HEK293 (cell line): ENCODE measurements around the gene PARD3B.

Source experiments
- CTCF ChIA-PET: fragments of 350-600 bp; formaldehyde crosslinking; extraction: SDS; loops from one replicate; lab custom pipeline; 2021; ENCODE audit warnings: antibody characterized with exemption; lab: Yijun Ruan, JAX
- POLR2A ChIA-PET: fragments of 300-600 bp; formaldehyde crosslinking; extraction: SDS; loops from one replicate; lab custom pipeline; 2020; ENCODE audit warnings: antibody characterized with exemption, inconsistent platforms; lab: Yijun Ruan, JAX
- H3K27ac ChIP-seq: fragments of 200-500 bp; sonication (Bioruptor generic); 2 replicates; pipeline ENCODE4 v1.5.1; 2014; ENCODE audit warnings: low read depth, low read length, control low read depth, inconsistent platforms; ENCODE audit errors: extremely low read depth
- H3K36me3 ChIP-seq, 2 experiments: fragments of 200-500 bp in 1 of 2; sonication (Bioruptor generic) in 1 of 2; 1 replicate in 1 of 2; 2 replicates in 1 of 2; pipeline ENCODE4 v1.5.1; 2014 to 2017; ENCODE audit warnings: inconsistent platforms in 2 of 2, low read length in 2 of 2; ENCODE audit not compliant: control insufficient read depth in 2 of 2, insufficient read depth in 1 of 2
- H3K4me1 ChIP-seq: fragments of 200-500 bp; sonication (Bioruptor generic); 2 replicates; pipeline ENCODE4 v1.5.1; 2014; ENCODE audit warnings: mild to moderate bottlenecking, low read length, inconsistent platforms; ENCODE audit not compliant: control insufficient read depth, insufficient read depth
- H3K4me3 ChIP-seq: 2 replicates; pipeline ENCODE4 v1.5.1; 2011; ENCODE audit warnings: low read depth, mild to moderate bottlenecking, control low read depth, low read length, moderate library complexity
- H3K9me3 ChIP-seq: fragments of 200-500 bp; sonication (Bioruptor generic); 2 replicates; pipeline ENCODE4 v1.5.1; 2014; ENCODE audit warnings: low read depth, low read length, inconsistent platforms; ENCODE audit not compliant: control insufficient read depth, insufficient read depth
- HOXD13 ChIP-seq: sonication (generic); formaldehyde crosslinking; IDR thresholded peaks from 2 replicates; pipeline ENCODE4 v1.8.0; 2022; ENCODE audit warnings: missing genetic modification reagents, borderline replicate concordance
- MYNN ChIP-seq: fragments of 450-650 bp; formaldehyde crosslinking; IDR thresholded peaks from 2 replicates; pipeline ENCODE4 v1.5.1; 2016; ENCODE audit warnings: missing biosample characterization, missing genetic modification characterization, borderline replicate concordance
- SALL2 ChIP-seq: fragments of 450-650 bp; formaldehyde crosslinking; IDR thresholded peaks from 2 replicates; pipeline ENCODE4 v1.5.0; 2017; ENCODE audit warnings: missing biosample characterization, mild to moderate bottlenecking, missing genetic modification characterization, borderline replicate concordance
- SCRT1 ChIP-seq: fragments of 450-650 bp; formaldehyde crosslinking; IDR thresholded peaks from 2 replicates; pipeline ENCODE4 v1.5.1; 2016; ENCODE audit warnings: missing biosample characterization, missing genetic modification characterization, borderline replicate concordance
- YY1 ChIP-seq: fragments of 450-650 bp; formaldehyde crosslinking; IDR thresholded peaks from 2 replicates; pipeline ENCODE4 v1.5.1; 2018; ENCODE audit warnings: missing biosample characterization, missing genetic modification characterization
- ZBTB17 ChIP-seq: fragments of 450-650 bp; formaldehyde crosslinking; IDR thresholded peaks from 2 replicates; pipeline ENCODE4 v1.5.1; 2016; ENCODE audit warnings: missing biosample characterization, missing genetic modification characterization
- ZBTB48 ChIP-seq: fragments of 450-650 bp; formaldehyde crosslinking; IDR thresholded peaks from 2 replicates; pipeline ENCODE4 v1.5.1; 2016; ENCODE audit warnings: missing biosample characterization, missing genetic modification characterization
- ZNF121 ChIP-seq: fragments of 450-650 bp; formaldehyde crosslinking; IDR thresholded peaks from 2 replicates; pipeline ENCODE4 v1.5.1; 2016; ENCODE audit warnings: missing biosample characterization, missing genetic modification characterization
- ZNF16 ChIP-seq: fragments of 450-650 bp; formaldehyde crosslinking; IDR thresholded peaks from 2 replicates; pipeline ENCODE4 v1.5.1; 2016; ENCODE audit warnings: low read depth, missing biosample characterization, missing genetic modification characterization
- ZNF221 ChIP-seq: fragments of 450-650 bp; formaldehyde crosslinking; IDR thresholded peaks from 2 replicates; pipeline ENCODE4 v1.5.1; 2017; ENCODE audit warnings: missing biosample characterization, missing genetic modification characterization, borderline replicate concordance
- ZNF239 ChIP-seq: fragments of 450-650 bp; formaldehyde crosslinking; IDR thresholded peaks from 2 replicates; pipeline ENCODE4 v1.5.1; 2016; ENCODE audit warnings: missing biosample characterization, missing genetic modification characterization
- ZNF292 ChIP-seq: fragments of 450-650 bp; formaldehyde crosslinking; IDR thresholded peaks from 2 replicates; pipeline ENCODE4 v1.5.1; 2016; ENCODE audit warnings: low read depth, missing biosample characterization, missing genetic modification characterization, borderline replicate concordance
- ZNF335 ChIP-seq: fragments of 450-650 bp; formaldehyde crosslinking; conservative IDR thresholded peaks from 2 replicates; pipeline ENCODE4 v1.5.1; 2016; ENCODE audit warnings: missing biosample characterization, missing genetic modification characterization
- ZNF341 ChIP-seq: fragments of 450-650 bp; formaldehyde crosslinking; IDR thresholded peaks from 2 replicates; pipeline ENCODE4; 2016; ENCODE audit warnings: low read depth, missing biosample characterization, missing genetic modification characterization
- ZNF366 ChIP-seq: fragments of 450-650 bp; formaldehyde crosslinking; conservative IDR thresholded peaks from 2 replicates; pipeline ENCODE4 v1.5.1; 2016; ENCODE audit warnings: missing biosample characterization, missing genetic modification characterization
- ZNF548 ChIP-seq: fragments of 450-650 bp; formaldehyde crosslinking; IDR thresholded peaks from 2 replicates; pipeline ENCODE4 v1.5.1; 2016; ENCODE audit warnings: missing biosample characterization, missing genetic modification characterization
- ZNF560 ChIP-seq: fragments of 450-650 bp; formaldehyde crosslinking; IDR thresholded peaks from 2 replicates; pipeline ENCODE4 v1.5.1; 2017; ENCODE audit warnings: missing biosample characterization, missing genetic modification characterization, borderline replicate concordance
- ZNF596 ChIP-seq: fragments of 450-650 bp; IDR thresholded peaks from 2 replicates; pipeline ENCODE4 v1.5.0; 2018; ENCODE audit warnings: missing biosample characterization, mild to moderate bottlenecking, missing genetic modification characterization, moderate library complexity
- ZNF747 ChIP-seq: fragments of 450-650 bp; formaldehyde crosslinking; IDR thresholded peaks from 2 replicates; pipeline ENCODE4 v1.5.1; 2016; ENCODE audit warnings: missing biosample characterization, missing genetic modification characterization
- ZNF777 ChIP-seq: fragments of 450-650 bp; formaldehyde crosslinking; IDR thresholded peaks from 2 replicates; pipeline ENCODE4 v1.5.1; 2017; ENCODE audit warnings: missing biosample characterization, missing genetic modification characterization, borderline replicate concordance
- ZNF830 ChIP-seq: fragments of 450-650 bp; IDR thresholded peaks from 2 replicates; pipeline ENCODE4 v1.5.0; 2018; ENCODE audit warnings: missing biosample characterization, missing genetic modification characterization, low read depth, mild to moderate bottlenecking, moderate library complexity
- ZNF843 ChIP-seq: fragments of 450-650 bp; formaldehyde crosslinking; IDR thresholded peaks from 2 replicates; pipeline ENCODE4 v1.5.1; 2016; ENCODE audit warnings: missing biosample characterization, missing genetic modification characterization
- TF ChIP-seq, protein P1 (sequence below): fragments of 450-650 bp; IDR thresholded peaks from 2 replicates; pipeline ENCODE4 v1.5.1; 2018; ENCODE audit warnings: missing biosample characterization, missing genetic modification characterization
- TF ChIP-seq, protein P2 (sequence below): fragments of 450-650 bp; formaldehyde crosslinking; IDR thresholded peaks from 2 replicates; pipeline ENCODE4 v1.5.1; 2016; ENCODE audit warnings: missing biosample characterization, missing genetic modification characterization
- TF ChIP-seq, protein P3 (sequence below): fragments of 450-650 bp; formaldehyde crosslinking; IDR thresholded peaks from 2 replicates; pipeline ENCODE4 v1.5.1; 2016; ENCODE audit warnings: missing biosample characterization, missing genetic modification characterization, low read depth

PARD3B gene

DNA sequence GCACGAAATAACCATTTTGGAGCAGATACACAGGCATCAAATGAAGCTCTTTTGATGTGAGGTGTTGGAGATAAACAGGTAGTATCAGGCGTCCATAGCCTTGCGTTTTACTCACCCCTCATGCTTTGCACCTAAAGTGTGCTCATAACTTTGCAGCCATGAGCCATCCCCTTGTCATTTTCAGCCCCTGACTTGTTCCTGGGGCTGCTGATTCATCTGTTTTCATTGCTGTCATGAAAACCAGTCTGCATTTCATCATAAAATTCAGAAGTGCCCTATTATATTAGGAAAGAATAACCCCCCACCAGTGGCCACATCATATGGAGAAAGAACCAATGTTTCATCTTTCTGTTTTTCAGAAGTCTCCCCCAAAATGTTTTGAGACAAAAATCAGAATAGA is 807.3 kb downstream of the PARD3B start:
- H3K36me3 ChIP-seq: no peaks in the 10 kb centered on the region
- no peak overlapping the region for H3K27ac ChIP-seq
- TF ChIP-seq ZNF335 (tag by site-specific recombination) (no peak), YY1 (no peak), ZNF292 (tag by site-specific recombination) (no peak), HOXD13 (no peak), ZNF548 (no peak), ZNF121 (tag by site-specific recombination) (no peak), ZNF560 (no peak), ZNF366 (tag by site-specific recombination) (no peak), ZNF341 (no peak), SCRT1 (tag by site-specific recombination) (no peak), ZNF596 (tag by site-specific recombination) (no peak), ZBTB48 (tag by site-specific recombination) (no peak), ZBTB17 (no peak), SALL2 (tag by site-specific recombination) (no peak), ZNF777 (no peak), ZNF830 (no peak), MYNN (no peak), ZNF843 (tag by site-specific recombination) (no peak)
- TF ChIP-seq, protein P1, sequence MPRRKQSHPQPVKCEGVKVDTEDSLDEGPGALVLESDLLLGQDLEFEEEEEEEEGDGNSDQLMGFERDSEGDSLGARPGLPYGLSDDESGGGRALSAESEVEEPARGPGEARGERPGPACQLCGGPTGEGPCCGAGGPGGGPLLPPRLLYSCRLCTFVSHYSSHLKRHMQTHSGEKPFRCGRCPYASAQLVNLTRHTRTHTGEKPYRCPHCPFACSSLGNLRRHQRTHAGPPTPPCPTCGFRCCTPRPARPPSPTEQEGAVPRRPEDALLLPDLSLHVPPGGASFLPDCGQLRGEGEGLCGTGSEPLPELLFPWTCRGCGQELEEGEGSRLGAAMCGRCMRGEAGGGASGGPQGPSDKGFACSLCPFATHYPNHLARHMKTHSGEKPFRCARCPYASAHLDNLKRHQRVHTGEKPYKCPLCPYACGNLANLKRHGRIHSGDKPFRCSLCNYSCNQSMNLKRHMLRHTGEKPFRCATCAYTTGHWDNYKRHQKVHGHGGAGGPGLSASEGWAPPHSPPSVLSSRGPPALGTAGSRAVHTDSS (tag by site-specific recombination): no peak
- TF ChIP-seq, protein P2, sequence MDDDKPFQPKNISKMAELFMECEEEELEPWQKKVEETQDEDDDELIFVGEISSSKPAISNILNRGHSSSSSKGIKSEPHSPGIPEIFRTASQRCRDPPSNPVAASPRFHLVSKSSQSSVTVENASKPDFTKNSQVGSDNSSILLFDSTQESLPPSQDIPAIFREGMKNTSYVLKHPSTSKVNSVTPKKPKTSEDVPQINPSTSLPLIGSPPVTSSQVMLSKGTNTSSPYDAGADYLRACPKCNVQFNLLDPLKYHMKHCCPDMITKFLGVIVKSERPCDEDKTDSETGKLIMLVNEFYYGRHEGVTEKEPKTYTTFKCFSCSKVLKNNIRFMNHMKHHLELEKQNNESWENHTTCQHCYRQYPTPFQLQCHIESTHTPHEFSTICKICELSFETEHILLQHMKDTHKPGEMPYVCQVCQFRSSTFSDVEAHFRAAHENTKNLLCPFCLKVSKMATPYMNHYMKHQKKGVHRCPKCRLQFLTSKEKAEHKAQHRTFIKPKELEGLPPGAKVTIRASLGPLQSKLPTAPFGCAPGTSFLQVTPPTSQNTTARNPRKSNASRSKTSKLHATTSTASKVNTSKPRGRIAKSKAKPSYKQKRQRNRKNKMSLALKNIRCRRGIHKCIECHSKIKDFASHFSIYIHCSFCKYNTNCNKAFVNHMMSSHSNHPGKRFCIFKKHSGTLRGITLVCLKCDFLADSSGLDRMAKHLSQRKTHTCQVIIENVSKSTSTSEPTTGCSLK: no peak
- H3K4me3 ChIP-seq: no peak overlapping the region
- POLR2A ChIA-PET: no interaction called here
- CTCF ChIA-PET: no interaction called here
- H3K9me3 ChIP-seq: no peaks in the 10 kb centered on the region
- no peaks in the 10 kb centered on the region for H3K4me1 ChIP-seq

DNA sequence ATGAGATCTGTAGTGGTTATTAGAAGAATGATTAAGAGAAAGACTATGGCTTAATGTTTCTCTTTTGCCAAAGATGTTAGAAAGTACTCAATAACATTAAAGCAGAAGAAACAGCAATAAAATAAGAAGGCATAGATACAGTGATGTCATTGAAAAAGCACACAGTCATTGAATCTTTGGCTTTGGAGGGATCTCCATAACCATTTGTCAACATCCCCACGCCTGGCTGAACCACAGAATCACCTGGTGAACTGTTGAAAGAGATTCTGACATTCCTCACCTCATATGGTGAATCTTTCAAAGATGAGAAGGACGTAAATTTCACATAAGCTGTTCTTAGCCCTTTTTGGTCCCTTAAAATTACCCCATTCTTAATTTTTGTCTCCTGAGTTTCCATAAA is 812.5 kb downstream of the PARD3B start:
- Histone ChIP-seq H3K4me3 (no peak overlapping the region), H3K36me3 (no peaks in the 10 kb centered on the region), H3K27ac (no peak overlapping the region)
- POLR2A ChIA-PET: no interaction called here
- TF ChIP-seq ZNF221 (tag by site-specific recombination) (no peak), ZNF747 (tag by site-specific recombination) (no peak), ZNF16 (tag by site-specific recombination) (no peak), ZNF239 (tag by site-specific recombination) (no peak), ZNF548 (no peak)
- TF ChIP-seq, protein P3, sequence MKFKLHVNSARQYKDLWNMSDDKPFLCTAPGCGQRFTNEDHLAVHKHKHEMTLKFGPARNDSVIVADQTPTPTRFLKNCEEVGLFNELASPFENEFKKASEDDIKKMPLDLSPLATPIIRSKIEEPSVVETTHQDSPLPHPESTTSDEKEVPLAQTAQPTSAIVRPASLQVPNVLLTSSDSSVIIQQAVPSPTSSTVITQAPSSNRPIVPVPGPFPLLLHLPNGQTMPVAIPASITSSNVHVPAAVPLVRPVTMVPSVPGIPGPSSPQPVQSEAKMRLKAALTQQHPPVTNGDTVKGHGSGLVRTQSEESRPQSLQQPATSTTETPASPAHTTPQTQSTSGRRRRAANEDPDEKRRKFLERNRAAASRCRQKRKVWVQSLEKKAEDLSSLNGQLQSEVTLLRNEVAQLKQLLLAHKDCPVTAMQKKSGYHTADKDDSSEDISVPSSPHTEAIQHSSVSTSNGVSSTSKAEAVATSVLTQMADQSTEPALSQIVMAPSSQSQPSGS (tag by site-specific recombination): peak; percentile 29; the same call in 1 of the 2 replicates
- TF ChIP-seq, all 188 proteins: peak for 1
- CTCF ChIA-PET: interaction anchor here (1.2 kb wide), 1 partner anchor 11 kb away, joined by 4 read pairs; no protein-coding TSS in a partner anchor
- H3K9me3 ChIP-seq: no peaks in the 10 kb centered on the region
- no peaks in the 10 kb centered on the region for H3K4me1 ChIP-seq
